IPS DF 19.7 (cell line): Measurements from ENCODE around the gene MARCHF2.

Experiments used
- DNase-seq: peaks from one replicate; pipeline ENCODE4 v3.0.0-alpha.2; 2013; ENCODE audit warnings: low read depth, low spot score

The MARCHF2 gene

GRCh38 chr19:8453616-8454015, 40.5 kb downstream of the MARCHF2 start:
- DNase-seq = no peak

- no peak for DNase-seq
These were observed 41.1 kb downstream of the MARCHF2 start for GRCh38 chr19:8454218-8454617.

- no peak for DNase-seq
These were observed 41.9 kb downstream of the MARCHF2 start for GRCh38 chr19:8455018-8455417.

- no peak for DNase-seq
These were observed 43.0 kb downstream of the MARCHF2 start for GRCh38 chr19:8456064-8456463.

DNA sequence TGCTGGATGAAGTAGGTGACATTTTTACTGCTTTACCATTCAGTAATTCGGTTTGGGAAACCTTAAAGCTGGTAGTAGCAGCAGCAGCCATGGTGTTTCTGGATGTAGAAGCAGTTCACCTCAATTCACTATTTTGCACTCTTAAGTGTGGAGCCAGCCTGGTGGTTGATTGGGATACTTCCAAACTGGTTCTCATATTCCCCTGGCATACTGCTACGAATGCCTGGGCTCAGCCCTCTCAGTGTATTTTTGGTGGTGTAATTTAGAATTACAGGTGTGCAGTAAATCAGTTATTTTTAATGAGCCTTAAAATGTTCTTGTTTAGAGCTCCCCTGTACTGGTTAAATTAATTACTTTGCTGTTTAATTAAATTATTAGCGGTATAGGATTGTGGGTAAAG, 44.1 kb downstream of the MARCHF2 start:
- DNase-seq = no peak

DNA sequence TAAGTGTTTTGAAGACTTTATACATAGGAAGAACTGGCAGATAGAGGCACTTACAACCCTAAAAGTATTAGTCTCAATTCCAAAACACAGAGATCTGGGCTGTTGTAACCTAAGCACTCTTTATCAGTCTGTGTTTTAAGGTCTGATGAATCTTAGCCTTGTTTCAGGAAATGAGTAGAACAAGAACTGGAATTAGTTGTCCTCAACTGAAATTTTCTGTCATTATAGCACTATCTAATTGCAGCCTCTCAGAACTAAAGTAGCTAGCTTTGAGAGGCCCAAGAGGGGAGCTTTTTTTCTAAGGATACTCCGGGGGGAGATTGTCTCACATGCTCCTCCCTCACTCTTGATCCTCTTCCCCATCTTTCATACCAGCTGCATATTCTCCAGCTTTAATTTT, 44.7 kb downstream of the MARCHF2 start:
- no peak for DNase-seq

GRCh38 chr19:8458380-8458779, 45.3 kb downstream of the MARCHF2 start:
- no peak for DNase-seq

GRCh38 chr19:8459095-8459494, 46.0 kb downstream of the MARCHF2 start:
- no peak for DNase-seq

- no peak for DNase-seq
These were observed 46.6 kb downstream of the MARCHF2 start for GRCh38 chr19:8459520-8460270.

DNA sequence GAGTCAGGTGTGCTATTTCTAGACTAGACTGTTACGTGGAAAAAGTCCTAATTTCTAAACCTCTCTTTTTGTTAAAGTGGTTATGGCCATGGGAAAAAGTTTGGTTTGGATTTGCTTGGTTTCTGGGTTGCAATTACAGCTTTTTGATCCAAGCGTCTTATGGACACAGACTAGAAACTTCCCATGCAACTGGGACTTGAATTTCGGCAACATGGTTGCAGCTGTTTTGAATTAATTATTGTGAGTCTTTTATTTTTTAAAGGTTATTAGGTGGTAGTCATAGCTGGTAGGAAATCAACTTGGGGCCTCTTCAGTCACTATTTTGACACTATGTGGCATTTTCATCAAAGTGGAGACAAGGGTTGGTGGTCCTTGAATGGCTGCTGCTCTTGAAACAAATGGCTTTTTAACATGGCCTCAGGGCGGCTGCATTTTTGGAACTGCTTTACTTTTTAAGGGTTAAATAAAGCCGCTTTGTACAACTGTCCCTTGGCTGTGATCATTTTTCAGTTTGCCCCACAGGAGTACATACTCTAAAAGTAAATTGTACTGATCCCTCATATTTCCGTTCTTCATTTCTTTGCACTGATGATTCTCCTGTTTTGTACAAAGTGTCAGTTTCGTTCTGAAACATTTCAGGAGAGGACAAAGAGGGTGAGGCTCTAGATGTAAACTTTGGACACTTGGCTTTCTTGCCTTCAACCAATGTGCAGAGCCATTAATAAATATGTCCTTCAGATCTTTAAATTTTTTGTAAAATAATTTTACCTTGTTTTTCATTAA, 47.6 kb downstream of the MARCHF2 start:
- no peak for DNase-seq

DNA sequence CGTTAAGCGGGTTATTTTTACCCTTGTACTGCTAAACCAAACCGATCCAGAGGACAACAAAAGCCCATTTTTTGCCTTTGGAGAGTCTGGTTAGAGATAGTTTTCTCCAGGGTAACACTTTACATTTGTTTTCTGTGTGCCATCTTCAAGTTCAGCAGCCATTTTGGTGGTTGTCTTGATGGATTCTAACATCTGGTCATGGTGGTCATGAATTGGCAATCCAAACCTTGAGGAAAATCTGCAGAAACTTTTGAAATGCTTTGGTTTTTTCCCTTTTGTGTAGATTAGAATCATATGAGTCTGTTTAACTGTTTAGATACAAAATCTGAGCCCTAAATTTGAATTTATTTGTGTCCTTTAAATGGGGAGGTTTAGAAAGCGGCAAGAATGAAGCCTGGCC, 48.3 kb downstream of the MARCHF2 start:
- DNase-seq = no peak

DNA sequence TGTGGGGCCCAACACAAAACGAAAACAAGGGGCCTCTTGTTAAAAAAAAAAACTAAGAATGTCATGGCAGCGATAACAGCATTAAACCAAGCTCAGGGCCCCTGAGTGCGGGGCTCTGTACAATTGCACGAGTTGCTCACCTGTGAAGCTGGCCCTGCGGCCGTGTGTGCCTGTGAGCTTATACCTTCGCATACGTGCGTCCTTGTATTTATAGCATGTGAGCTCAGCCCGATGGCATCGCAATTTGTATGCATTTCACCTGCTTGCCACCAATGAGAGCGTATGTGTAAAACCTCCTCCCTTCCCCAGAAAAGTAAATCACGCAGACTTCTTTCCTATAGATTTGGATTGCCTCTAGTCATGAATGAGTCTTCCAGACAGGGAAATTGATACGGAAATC, 48.8 kb downstream of the MARCHF2 start:
- DNase-seq = no peak

DNA sequence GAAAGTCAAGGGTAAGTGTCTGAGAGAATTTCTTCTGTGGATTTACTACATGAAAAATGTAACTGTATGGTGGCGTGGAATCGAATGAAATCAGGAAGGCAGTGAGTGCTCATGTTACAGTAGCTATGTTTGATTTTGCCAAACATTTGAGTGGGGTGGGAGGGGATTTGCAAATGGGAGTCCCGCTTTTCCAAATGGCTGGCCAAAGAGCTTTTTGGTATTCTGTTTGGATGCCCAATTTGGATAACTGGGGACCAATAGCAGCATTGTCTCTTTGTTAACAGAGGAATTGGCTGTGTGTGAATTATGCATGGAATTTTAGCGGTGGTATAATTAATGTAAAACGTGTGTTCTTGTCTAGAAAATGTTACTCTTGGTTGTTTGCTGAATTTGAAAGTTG, 49.5 kb downstream of the MARCHF2 start:
- DNase-seq = no peak

DNA sequence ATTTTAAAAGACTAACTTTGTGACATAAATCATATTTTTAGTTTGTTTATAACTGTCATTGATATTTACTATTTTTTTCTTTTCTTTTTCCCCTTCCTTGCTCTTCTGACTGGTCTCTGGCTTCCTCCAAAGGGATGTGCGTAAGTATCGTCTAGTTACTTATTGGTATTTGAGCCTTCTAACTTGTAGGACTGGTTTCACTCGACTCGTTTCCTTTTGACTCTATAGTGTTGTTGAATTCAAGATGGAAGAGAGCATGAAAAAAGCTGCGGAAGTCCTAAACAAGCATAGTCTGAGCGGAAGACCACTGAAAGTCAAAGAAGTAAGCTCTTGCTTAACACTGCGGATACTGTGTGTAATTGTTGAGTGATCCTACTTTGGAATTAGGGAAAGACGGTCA, 50.3 kb downstream of the MARCHF2 start:
- DNase-seq = no peak

DNA sequence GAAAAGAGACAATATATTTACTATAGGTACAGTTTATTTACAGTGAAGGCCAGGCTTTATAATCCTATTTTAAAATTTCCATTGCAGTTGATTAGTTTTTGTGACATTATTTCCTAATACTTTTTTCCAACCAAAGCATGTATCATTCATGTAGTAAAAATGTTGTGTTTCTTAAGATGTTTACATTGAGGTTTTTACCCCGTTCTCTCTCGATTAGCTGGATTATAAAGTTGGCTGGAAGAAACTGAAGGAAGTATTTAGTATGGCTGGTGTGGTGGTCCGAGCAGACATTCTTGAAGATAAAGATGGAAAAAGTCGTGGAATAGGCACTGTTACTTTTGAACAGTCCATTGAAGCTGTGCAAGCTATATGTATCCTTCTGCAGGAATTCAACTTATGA, 52.9 kb downstream of the MARCHF2 start:
- DNase-seq = no peak

DNA sequence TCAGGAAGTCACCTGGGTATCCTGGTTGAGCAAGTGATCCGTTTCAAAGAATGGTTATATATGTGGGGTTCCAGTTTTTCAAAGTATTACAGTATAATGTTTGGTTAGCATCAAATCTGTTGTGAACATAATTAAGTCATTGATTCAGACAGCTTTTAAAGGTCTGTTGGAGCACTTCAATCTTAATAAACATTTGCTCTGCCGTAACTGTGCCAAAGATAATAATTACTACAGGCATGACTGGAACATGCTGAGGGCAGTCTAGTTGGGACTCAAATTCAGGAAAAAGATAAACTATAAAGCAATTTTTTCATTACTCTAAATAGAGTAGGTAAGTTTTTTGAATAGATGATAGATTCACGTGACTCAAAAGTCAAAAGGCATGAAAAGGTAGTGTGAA, 55.0 kb downstream of the MARCHF2 start:
- no peak for DNase-seq

- DNase-seq = no peak
These were observed 55.8 kb downstream of the MARCHF2 start for GRCh38 chr19:8468761-8469373.

- no peak for DNase-seq
These were observed 56.7 kb downstream of the MARCHF2 start for GRCh38 chr19:8469613-8470368.

DNA sequence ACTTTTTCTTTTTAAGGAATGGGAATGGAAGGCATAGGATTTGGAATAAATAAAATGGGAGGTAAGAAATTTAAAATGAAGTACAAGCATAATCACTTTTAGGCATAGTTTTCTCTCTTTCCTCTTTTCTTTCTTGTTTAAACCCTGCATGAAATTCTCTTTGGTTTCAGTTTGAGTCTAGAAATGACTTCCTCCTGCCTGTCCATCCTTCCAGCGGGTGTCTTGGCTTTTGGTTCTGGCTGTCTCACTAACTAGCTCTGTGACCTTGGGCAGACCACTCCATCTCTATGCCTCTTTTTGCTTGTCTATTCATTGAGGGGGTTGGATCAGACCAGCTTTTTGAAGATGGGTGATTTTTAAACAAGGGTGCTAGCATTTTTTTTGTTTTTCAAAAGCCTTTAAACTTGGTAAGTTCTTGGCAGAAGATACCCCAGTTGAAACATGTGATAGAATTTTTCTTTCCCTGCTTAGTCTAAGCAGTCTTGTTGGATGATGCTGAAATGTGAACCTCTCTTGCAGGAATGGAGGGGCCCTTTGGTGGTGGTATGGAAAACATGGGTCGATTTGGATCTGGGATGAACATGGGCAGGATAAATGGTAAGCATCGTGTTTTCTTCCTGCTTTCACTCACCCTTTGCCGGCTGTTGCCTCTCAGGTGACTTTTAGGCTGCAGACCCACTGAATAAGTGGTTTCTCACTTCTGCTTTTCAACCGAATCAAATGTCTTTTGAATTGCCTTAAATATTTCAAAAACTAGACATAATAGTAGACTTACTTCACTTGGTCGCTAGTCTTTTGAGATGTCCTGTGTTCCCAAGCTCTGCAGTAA, 60.8 kb downstream of the MARCHF2 start:
- DNase-seq = no peak

DNA sequence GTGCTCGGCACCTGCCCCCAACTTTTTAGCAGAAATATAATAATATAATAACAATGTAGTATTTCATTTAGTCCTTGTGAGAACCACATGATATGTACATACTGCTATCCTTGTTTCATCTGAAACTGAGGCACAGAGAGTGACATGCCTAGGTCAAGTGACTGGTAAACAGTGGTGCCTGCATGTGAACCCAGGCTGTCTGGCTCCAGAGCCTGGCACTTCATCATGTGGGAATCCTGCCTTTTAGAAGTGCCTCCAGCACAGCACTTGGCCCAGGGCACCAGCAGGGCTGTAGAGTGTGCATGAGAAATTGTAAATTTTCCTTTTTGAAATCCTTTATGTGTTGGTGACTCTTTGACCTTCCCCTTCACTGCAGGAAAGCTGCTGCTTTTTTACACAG, 61.9 kb downstream of the MARCHF2 start:
- no peak for DNase-seq

GRCh38 chr19:8476524-8476923, 63.4 kb downstream of the MARCHF2 start:
- no peak for DNase-seq
